Upper lobe of left lung (tissue), 6 donors: ENCODE results near the gene DCBLD1. TPM values are rescaled to one million over a fixed set of nuclear protein-coding genes. Genes with fewer than 3 reads are reported as not detected.

ENCODE experiments used
- ATAC-seq, 2 donors: fragments of 200-7000 bp; cut with Tn5 transposase; one replicate each; pipeline ENCODE4 v1.9.1; 2022; ENCODE audit warnings: mild to moderate bottlenecking in 2 of 2, moderate library complexity in 2 of 2; ENCODE audit not compliant: low FRiP score in 2 of 2
- DNase-seq, 2 donors: peaks; one replicate each; pipeline ENCODE4 v3.0.0-alpha.2; 2019 to 2020
- H3K27ac ChIP-seq, 4 donors: fragments of 200-600 bp; sonication (generic); one replicate each; pipeline ENCODE4 v1.5.1; 2016 to 2019
- H3K27me3 ChIP-seq, 4 donors: fragments of 200-600 bp; sonication (generic); one replicate each; pipeline ENCODE4 v1.5.1; 2017 to 2019
- H3K36me3 ChIP-seq, 4 donors: fragments of 200-600 bp; sonication (generic); one replicate each; pipeline ENCODE4 v1.5.1; 2016 to 2019
- H3K4me1 ChIP-seq, 4 donors: fragments of 200-600 bp; sonication (generic); one replicate each; pipeline ENCODE4 v1.5.1; 2018 to 2019
- H3K4me3 ChIP-seq, 4 donors: fragments of 200-600 bp; sonication (generic); one replicate each; pipeline ENCODE4 v1.5.1; 2017 to 2019; ENCODE audit warnings: mild to moderate bottlenecking in 2 of 4, moderate library complexity in 1 of 4
- H3K9me3 ChIP-seq, 4 donors: fragments of 200-600 bp; sonication (generic); one replicate each; pipeline ENCODE4 v1.5.1; 2018 to 2019
- EP300 ChIP-seq, 4 donors: sonication (generic); formaldehyde crosslinking; IDR thresholded peaks; one replicate each; pipeline ENCODE4 v1.5.1; 2017; ENCODE audit warnings: antibody characterized with exemption in 4 of 4, control low read depth in 2 of 4
- POLR2A ChIP-seq, 4 donors: fragments of 450-650 bp; IDR thresholded peaks; one replicate each; pipeline ENCODE4 v1.5.1; 2016 to 2017; ENCODE audit warnings: antibody characterized with exemption in 4 of 4, mild to moderate bottlenecking in 2 of 4
- POLR2AphosphoS5 ChIP-seq, 2 donors: sonication (generic); formaldehyde crosslinking; IDR thresholded peaks; one replicate each; pipeline ENCODE4 v1.5.1; 2017; ENCODE audit warnings: antibody characterized with exemption in 2 of 2
- WGBS, 2 donors: methylation state at CpG; one replicate each; pipeline ENCODE4 v1.1.5; 2017 to 2018; 5-methylcytosine and 5-hydroxymethylcytosine counted together
- total RNA-seq, 6 donors: library from RNA; depleted of rRNA in 4 of 6; stranded (reverse); fragments of >200 nt in 4 of 6; gene quantifications; one replicate each; pipeline versions ENCODE4 v1.1.0 to v1.2.1, GENCODE V29; 2016 to 2021
- TF ChIP-seq, protein P1 (sequence below), 6 experiments: fragments of 450-650 bp in 4 of 6; fragments of 200-600 bp in 2 of 6; sonication (generic) in 2 of 6; IDR thresholded peaks; one replicate each; pipeline ENCODE4 v1.5.1; 2016 to 2019; ENCODE audit warnings: antibody characterized with exemption in 6 of 6
- donor health status: DM: no; HTN: no; CAD: no; lungs with moderate emphysema.
- donor health status: DM: no; HTN: yes; CAD: no; lungs with severe emphysema.

The DCBLD1 gene
- total RNA-seq, 6 donors from 2014 or later: 12.5 to 48.1 (median 19.6) TPM

DNA sequence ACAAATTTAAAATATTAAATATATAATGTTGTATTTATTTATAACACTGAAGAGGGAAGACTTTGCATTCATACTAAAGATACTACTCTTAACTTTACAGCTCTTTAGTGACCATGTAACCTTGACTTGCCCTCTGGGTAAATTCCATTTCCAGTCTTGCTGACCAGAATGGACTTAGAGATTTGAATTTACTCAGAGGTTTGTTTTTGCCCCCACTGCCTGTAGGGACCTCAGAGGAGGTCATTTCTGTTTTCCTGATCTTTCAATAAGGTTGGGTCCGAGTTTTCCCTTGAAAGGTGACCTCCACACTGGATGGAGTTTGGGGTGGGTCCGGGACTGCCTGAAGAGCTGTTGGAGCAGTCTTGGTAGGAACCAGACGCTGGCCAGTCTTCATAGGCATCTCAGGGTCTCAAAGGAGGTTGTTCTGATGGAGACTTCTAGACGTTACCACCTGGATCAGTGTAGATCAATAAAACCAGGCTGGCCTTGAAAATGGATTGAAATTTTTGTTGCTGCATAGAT, 26.0 kb downstream of the DCBLD1 start:
- Histone ChIP-seq H3K4me3 (no peak overlapping the region), H3K27ac (no peak overlapping the region), H3K27me3 (no peaks in the 10 kb centered on the region), H3K4me1 (peaks cover 6 to 13% (median 8%) of the 10 kb centered on the region in 4 donors), H3K36me3 (peaks cover 0 to 22% (median 4%) of the 10 kb centered on the region in 4 donors), H3K9me3 (no peaks in the 10 kb centered on the region)
- DNase-seq (no peak), ATAC-seq (no peak)
- no peak for TF ChIP-seq EP300 (IDR thresholded peaks at IDR 0.05)
- TF ChIP-seq, protein P1, sequence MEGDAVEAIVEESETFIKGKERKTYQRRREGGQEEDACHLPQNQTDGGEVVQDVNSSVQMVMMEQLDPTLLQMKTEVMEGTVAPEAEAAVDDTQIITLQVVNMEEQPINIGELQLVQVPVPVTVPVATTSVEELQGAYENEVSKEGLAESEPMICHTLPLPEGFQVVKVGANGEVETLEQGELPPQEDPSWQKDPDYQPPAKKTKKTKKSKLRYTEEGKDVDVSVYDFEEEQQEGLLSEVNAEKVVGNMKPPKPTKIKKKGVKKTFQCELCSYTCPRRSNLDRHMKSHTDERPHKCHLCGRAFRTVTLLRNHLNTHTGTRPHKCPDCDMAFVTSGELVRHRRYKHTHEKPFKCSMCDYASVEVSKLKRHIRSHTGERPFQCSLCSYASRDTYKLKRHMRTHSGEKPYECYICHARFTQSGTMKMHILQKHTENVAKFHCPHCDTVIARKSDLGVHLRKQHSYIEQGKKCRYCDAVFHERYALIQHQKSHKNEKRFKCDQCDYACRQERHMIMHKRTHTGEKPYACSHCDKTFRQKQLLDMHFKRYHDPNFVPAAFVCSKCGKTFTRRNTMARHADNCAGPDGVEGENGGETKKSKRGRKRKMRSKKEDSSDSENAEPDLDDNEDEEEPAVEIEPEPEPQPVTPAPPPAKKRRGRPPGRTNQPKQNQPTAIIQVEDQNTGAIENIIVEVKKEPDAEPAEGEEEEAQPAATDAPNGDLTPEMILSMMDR (IDR thresholded peaks at IDR 0.05): no peak
- TF ChIP-seq POLR2AphosphoS5 (IDR thresholded peaks at IDR 0.05): no peak
- TF ChIP-seq POLR2A (IDR thresholded peaks at IDR 0.05): no peak
- 90 to 95% methylated on average over 4 of the region's 4 CpGs for WGBS, 2 donors

DNA sequence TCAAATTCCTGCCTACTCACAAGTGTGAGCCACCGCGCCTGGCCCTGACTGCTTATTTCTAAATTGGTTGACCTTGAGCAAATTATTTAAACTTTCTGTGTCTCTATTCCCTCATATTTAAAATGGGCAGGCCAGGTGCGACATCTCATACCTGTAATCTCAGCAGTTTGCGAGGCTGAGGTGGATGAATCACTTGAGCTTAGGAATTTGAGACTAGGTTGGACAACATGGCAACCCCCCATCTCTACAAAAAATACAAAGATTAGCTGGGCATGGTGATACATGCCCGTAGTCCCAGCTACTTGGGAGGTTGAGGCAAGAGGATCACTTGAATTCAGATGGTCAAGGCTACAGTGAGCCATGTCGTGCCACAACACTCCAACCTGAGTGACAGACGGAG, 26.5 kb downstream of the DCBLD1 start:
- H3K4me1 ChIP-seq: peaks cover 6 to 13% (median 8%) of the 10 kb centered on the region in 4 donors
- DNase-seq (no peak), ATAC-seq (no peak)
- H3K36me3 ChIP-seq: peaks cover 0 to 21% (median 4%) of the 10 kb centered on the region in 4 donors
- no peaks in the 10 kb centered on the region for H3K9me3 ChIP-seq
- H3K4me3 ChIP-seq: no peak overlapping the region
- H3K27ac ChIP-seq: no peak overlapping the region
- TF ChIP-seq, protein P1 (IDR thresholded peaks at IDR 0.05): no peak
- TF ChIP-seq POLR2AphosphoS5 (IDR thresholded peaks at IDR 0.05) (no peak), EP300 (IDR thresholded peaks at IDR 0.05) (no peak), POLR2A (IDR thresholded peaks at IDR 0.05) (no peak)
- 96 to 99% methylated on average over 7 of the region's 7 CpGs for WGBS, 2 donors
- H3K27me3 ChIP-seq: no peaks in the 10 kb centered on the region

DNA sequence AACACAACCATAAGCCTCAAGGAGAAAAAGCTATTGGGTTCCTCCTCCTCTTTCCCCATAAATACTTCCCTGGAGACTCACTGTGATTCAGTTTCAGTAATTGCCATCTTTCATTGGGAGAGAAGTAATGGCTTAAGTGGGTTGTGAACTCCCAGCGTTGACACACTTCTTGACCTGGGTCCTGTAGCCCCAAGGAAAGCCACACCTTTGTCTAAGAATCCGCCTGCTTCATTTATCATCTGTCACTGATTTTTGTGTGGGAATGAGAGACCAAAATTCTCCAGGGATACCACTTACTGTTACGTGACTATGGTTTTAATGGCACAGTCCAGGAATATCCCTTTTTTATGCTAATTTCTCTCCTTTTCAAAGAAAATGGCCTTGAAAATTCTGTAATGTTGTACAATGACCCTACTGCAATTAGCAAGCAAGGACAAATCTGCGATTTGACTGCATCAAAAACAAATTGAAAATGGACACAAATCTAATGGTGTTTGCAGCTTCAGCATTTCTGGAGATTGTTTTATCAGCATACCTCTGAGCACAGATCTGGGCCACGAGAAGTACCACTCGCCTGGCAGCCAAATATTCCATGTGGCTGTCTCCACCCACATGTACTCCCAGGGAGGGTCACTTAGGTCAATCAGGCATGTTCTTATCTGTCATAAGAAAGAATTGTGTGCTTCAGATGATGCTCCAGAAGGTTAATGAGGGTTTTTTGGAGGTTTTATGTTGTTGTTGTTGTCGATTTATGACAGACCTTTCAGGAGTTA, 29.8 kb downstream of the DCBLD1 start:
- Histone ChIP-seq H3K4me3 (no peak overlapping the region), H3K4me1 (peaks cover 0 to 8% (median under 1%) of the 10 kb centered on the region in 4 donors), H3K9me3 (no peaks in the 10 kb centered on the region), H3K27me3 (no peaks in the 10 kb centered on the region), H3K36me3 (peaks cover 0 to 4% (median 0%) of the 10 kb centered on the region in 4 donors), H3K27ac (no peak overlapping the region)
- WGBS, 2 donors: 84 to 86% methylated on average over 7 of the region's 7 CpGs
- no peak for DNase-seq
- ATAC-seq: no peak
- TF ChIP-seq POLR2AphosphoS5 (IDR thresholded peaks at IDR 0.05) (no peak), POLR2A (IDR thresholded peaks at IDR 0.05) (no peak), EP300 (IDR thresholded peaks at IDR 0.05) (no peak)
- TF ChIP-seq, protein P1 (IDR thresholded peaks at IDR 0.05): no peak

DNA sequence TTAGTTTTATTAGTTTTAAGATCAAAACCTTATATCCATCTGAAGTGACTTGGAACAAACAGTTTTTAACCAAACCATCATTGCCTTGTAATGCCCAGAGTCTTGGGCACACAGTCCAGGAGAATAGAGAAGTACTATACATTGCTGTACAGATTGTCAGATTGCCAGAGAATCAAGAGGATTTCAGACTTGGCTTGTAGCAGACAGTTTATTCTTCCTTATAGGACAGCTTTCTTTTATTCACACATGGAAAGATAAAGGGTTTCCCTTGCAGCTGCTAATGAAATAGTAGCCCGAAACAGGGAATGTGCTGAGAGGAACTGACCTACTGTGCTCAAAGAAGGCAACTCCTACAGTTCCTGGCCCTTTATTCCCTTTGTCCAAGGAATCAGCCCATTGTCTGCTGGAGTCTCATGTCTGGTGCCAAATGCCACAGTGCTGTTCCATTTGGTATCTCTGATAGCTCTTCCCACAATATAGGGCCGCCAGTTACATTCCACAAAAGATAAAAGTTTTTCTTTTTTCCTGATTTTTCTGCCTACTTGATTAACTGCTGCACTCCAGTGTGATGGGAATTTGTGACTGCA, 30.6 kb downstream of the DCBLD1 start:
- peaks cover 0 to 6% (median 0%) of the 10 kb centered on the region in 4 donors for H3K4me1 ChIP-seq
- no peak overlapping the region for H3K4me3 ChIP-seq
- no peaks in the 10 kb centered on the region for H3K27me3 ChIP-seq
- H3K36me3 ChIP-seq: peaks cover 0 to 4% (median 0%) of the 10 kb centered on the region in 4 donors
- H3K9me3 ChIP-seq: no peaks in the 10 kb centered on the region
- DNase-seq (no peak), ATAC-seq (no peak)
- H3K27ac ChIP-seq: no peak overlapping the region
- TF ChIP-seq, protein P1 (IDR thresholded peaks at IDR 0.05): no peak
- TF ChIP-seq POLR2AphosphoS5 (IDR thresholded peaks at IDR 0.05) (no peak), POLR2A (IDR thresholded peaks at IDR 0.05) (no peak), EP300 (IDR thresholded peaks at IDR 0.05) (no peak)
- WGBS, 2 donors: 47 to 88% methylated on average over 2 of the region's 2 CpGs
